Breast epithelium (tissue), 3 donors: Measurements from ENCODE around the gene GCNT2.

Experiments
- POLR2A ChIP-seq: fragments of 450-650 bp; IDR thresholded peaks from one replicate; pipeline ENCODE4 v1.6.1; 2016; ENCODE audit warnings: antibody characterized with exemption, mild to moderate bottlenecking, moderate library complexity
- POLR2AphosphoS5 ChIP-seq, 3 donors: sonication (generic); formaldehyde crosslinking; IDR thresholded peaks; one replicate each; pipeline ENCODE4 v1.6.1; 2017; ENCODE audit warnings: antibody characterized with exemption in 3 of 3

GRCh38 chr6:10507715-10508114 lies 13.4 kb upstream of the GCNT2 start:
- TF ChIP-seq POLR2AphosphoS5 (IDR thresholded peaks at IDR 0.05) (no peak), POLR2A (no peak)
